Heart left ventricle (tissue), 16 donors: ENCODE measurements around the gene PIF1. TPM values are rescaled to one million over a fixed set of nuclear protein-coding genes. Genes with fewer than 3 reads are reported as not detected.
A peak's percentile ranks its signal among the peaks of the same experiment; 100 is the strongest.

Experiments used
- ATAC-seq, 4 donors: fragments of 200-7000 bp; cut with Tn5 transposase; one replicate each; pipeline ENCODE4 v1.9.1; 2020 to 2022; ENCODE audit warnings: moderate library complexity in 4 of 4, mild to moderate bottlenecking in 3 of 4, moderate number of reproducible peaks in 1 of 4
- DNase-seq, 5 donors: peaks; one replicate each; pipeline ENCODE4 v3.0.0-alpha.2; 2020
- H3K27ac ChIP-seq, 12 donors: fragments of 200-600 bp; sonication (generic) in 4 of 12; one replicate each; pipeline versions ENCODE4 v1.5.0 to v1.8.0; 2016 to 2022; ENCODE audit warnings: mild to moderate bottlenecking in 2 of 12
- H3K27me3 ChIP-seq, 9 donors: fragments of 200-600 bp; sonication (generic) in 2 of 9; one replicate each; pipeline versions ENCODE4 v1.5.1 to v1.8.0; 2016 to 2022; ENCODE audit warnings: mild to moderate bottlenecking in 3 of 9
- H3K36me3 ChIP-seq, 9 donors: fragments of 200-600 bp; sonication (generic) in 2 of 9; one replicate each; pipeline versions ENCODE4 v1.5.0 to v1.8.0; 2018 to 2022; ENCODE audit warnings: mild to moderate bottlenecking in 2 of 9
- H3K4me1 ChIP-seq, 12 donors: fragments of 200-600 bp; sonication (generic) in 4 of 12; one replicate each; pipeline versions ENCODE4 v1.5.0 to v1.8.0; 2016 to 2022; ENCODE audit warnings: mild to moderate bottlenecking in 3 of 12
- H3K4me3 ChIP-seq, 12 donors: fragments of 200-600 bp; sonication (generic) in 4 of 12; one replicate each; pipeline versions ENCODE4 v1.5.0 to v1.8.0; 2017 to 2022; ENCODE audit warnings: mild to moderate bottlenecking in 9 of 12, moderate library complexity in 4 of 12
- H3K9me3 ChIP-seq, 12 donors: fragments of 200-600 bp; sonication (generic) in 4 of 12; one replicate each; pipeline versions ENCODE4 v1.5.0 to v1.8.0; 2016 to 2022; ENCODE audit warnings: mild to moderate bottlenecking in 1 of 12
- POLR2A ChIP-seq, 2 donors: fragments of 450-650 bp; IDR thresholded peaks; one replicate each; pipeline ENCODE4 v1.6.1; 2017; ENCODE audit warnings: antibody characterized with exemption in 2 of 2, mild to moderate bottlenecking in 2 of 2, moderate library complexity in 2 of 2
- WGBS, 4 donors: extraction: QIAGEN DNeasy Blood & Tissue Kit in 2 of 4; methylation state at CpG; one replicate each; pipeline versions ENCODE4 v1.1.5 to v1.1.7; 2013 to 2018; 5-methylcytosine and 5-hydroxymethylcytosine counted together
- intact Hi-C, 10 donors: fragments of 100-400 bp; cut with DNase I; formaldehyde crosslinking; loops; one replicate each; pipeline versions ENCODE4 v1.11.1 to v1.14.2; 2022
- polyA plus RNA-seq, 2 donors: library from polyadenylated mRNA; stranded (reverse); fragments of 200-250 nt; gene quantifications; one replicate each; pipeline ENCODE4 v1.2.3, GENCODE V29; 2013
- total RNA-seq, 9 donors: library from RNA; depleted of rRNA in 2 of 9; stranded (reverse); fragments of >200 nt in 2 of 9; fragmentation: NEBNext Ultra II Directional in 3 of 9; extraction: Animal tissue kit (Norgen Biotek cat#: 25700) in 3 of 9; gene quantifications; one replicate each; pipeline versions ENCODE4 v1.1.0 to v1.2.4, GENCODE V29; 2016 to 2023
- TF ChIP-seq, protein P1 (sequence below), 12 donors: fragments of 200-600 bp; sonication (generic) in 4 of 12; IDR thresholded peaks; one replicate each; pipeline versions ENCODE4 v1.5.0 to v1.8.0; 2018 to 2022; ENCODE audit warnings: antibody characterized with exemption in 12 of 12, mild to moderate bottlenecking in 5 of 12
- donor health status: ischemic (EF 13 %, LVEDD 7.1; RV severe dilation, severe dysfunction).
- donor health status: healthy with polysubstance abuse.
- donor health status: DM: no; HTN: yes; CAD: no.
- donor health status: DM: no; HTN: no; CAD: no.
- donor health status: ischemic (EF 25% LVEDD 6.9; RV normal size, moderate dysfunction).
- donor health status: ischemic (EF 25% LVEDD 5.7; RV mildly dilated, moderate dysfunction).
- donor health status: healthy.
- donor health status: DM: yes; HTN: yes; CAD: no.
- donor health status: ischemic (EF 35%, LVEDD 5.7; RV mildly dilated, moderate dysfunction).
- donor health status: nonischemic (EF 11% LVEDD 7.7; RV severe dilation, severe dysfunction).
- donor health status: DM: yes; HTN: yes; CAD: no.
- donor health status: PGD.
- donor health status: ischemic (EF 29% LVEDD 5.4; RV normal size, mild dysfunction).
- donor health status: nonischemic (EF 23%, LVEDD 6.1; RV moderate dilation, normal function).

The PIF1 gene
- total and polyA plus RNA-seq, 11 donors = 0.23 to 4.6 (median 0.52) TPM; not detected in 2

DNA sequence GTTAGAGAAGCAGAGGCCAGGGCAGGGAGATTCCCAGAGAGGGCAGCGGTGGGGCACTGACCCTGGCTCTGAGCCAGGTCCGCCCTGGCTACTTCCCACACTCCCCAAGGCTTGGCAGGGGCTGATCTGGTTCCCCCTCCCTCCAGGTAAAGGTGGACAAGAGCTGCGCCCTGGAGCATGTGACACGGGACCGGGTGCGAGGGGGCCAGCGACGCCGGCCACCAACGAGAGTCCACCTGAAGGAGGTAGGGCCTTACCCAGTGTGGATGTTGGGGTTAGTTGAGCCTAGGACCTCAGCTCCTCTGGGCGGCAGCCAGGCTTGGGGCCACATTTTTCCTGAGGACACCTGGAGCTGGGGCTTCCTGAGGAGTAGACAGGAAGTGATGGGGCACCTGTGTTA, 35.9 kb upstream of the PIF1 start:
- no peaks in the 10 kb centered on the region for H3K27me3 ChIP-seq
- H3K4me1 ChIP-seq = peaks cover 8 to 81% (median 33%) of the 10 kb centered on the region in 12 donors
- ATAC-seq (no peak), DNase-seq (no peak)
- H3K9me3 ChIP-seq = no peaks in the 10 kb centered on the region
- peaks cover 0 to 98% (median 44%) of the 10 kb centered on the region in 9 donors for H3K36me3 ChIP-seq
- no peak overlapping the region for H3K4me3 ChIP-seq
- TF ChIP-seq POLR2A (IDR thresholded peaks at IDR 0.05) = no peak
- TF ChIP-seq, protein P1, sequence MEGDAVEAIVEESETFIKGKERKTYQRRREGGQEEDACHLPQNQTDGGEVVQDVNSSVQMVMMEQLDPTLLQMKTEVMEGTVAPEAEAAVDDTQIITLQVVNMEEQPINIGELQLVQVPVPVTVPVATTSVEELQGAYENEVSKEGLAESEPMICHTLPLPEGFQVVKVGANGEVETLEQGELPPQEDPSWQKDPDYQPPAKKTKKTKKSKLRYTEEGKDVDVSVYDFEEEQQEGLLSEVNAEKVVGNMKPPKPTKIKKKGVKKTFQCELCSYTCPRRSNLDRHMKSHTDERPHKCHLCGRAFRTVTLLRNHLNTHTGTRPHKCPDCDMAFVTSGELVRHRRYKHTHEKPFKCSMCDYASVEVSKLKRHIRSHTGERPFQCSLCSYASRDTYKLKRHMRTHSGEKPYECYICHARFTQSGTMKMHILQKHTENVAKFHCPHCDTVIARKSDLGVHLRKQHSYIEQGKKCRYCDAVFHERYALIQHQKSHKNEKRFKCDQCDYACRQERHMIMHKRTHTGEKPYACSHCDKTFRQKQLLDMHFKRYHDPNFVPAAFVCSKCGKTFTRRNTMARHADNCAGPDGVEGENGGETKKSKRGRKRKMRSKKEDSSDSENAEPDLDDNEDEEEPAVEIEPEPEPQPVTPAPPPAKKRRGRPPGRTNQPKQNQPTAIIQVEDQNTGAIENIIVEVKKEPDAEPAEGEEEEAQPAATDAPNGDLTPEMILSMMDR (IDR thresholded peaks at IDR 0.05) = no peak
- intact Hi-C loops = no loop called here
- WGBS, 4 donors = 95 to 97% (median 96%) methylated on average over 9 to 11 of the region's 11 CpGs
- no peak overlapping the region for H3K27ac ChIP-seq

DNA sequence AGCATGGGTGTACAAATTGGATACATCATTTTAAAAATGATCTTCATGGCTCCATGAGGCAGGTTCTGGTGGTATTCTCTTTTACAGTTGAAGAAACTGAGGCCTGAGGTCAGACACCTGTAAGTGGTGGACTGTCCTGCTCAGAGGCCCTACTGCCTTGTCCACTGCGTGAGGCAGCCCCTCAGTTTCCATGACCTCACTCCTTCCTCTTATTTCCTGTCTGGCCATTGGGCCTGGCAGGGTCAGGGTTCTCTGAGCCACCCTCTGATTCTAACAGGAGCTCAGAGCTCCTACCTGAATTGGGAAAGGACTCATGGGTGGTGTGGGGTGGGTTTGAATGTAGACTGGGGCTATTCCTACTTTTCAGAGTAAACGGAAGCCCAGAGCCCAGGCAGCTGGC, 33.8 kb upstream of the PIF1 start:
- no peak for TF ChIP-seq POLR2A (IDR thresholded peaks at IDR 0.05)
- TF ChIP-seq, protein P1 (IDR thresholded peaks at IDR 0.05) = no peak
- Histone ChIP-seq H3K27me3 (no peaks in the 10 kb centered on the region), H3K4me1 (peaks cover 18 to 83% (median 45%) of the 10 kb centered on the region in 12 donors), H3K27ac (peak overlapping the region in 5 of 12 donors; percentile 9 to 77 (median 30)), H3K36me3 (peaks cover 0 to 98% (median 43%) of the 10 kb centered on the region in 9 donors), H3K9me3 (no peaks in the 10 kb centered on the region), H3K4me3 (no peak overlapping the region)
- WGBS, 4 donors = 57 to 78% (median 65%) methylated on average over 1 to 2 of the region's 2 CpGs
- DNase-seq = no peak
- ATAC-seq = no peak
- intact Hi-C loops = no loop called here

DNA sequence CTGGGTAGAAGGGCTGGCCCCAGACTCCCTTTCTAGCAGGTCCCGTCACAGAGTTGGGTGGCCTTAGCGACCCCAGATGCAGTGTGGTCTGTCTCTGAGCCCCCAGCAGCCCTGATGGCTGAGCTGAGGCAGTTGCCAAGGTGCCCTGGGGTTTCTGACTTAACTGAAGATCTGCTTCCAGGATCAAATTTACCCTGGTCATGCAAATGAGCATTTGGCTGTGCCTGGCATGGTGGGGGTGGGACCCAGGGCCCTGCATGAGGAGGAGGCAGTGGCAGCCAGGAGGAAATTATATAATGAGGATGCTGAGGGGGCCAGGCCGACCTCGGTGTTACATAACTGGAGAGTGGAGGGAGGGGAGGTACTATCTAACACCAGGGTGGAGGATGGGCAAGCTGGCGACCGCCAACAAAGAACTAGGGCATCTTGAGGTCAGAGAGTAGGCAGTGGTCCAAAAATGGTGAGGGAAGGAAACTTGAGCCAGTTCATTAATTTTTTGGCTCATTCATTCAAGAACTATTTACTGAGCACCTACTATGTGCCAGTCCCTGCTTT, 32.7 kb upstream of the PIF1 start:
- no peaks in the 10 kb centered on the region for H3K9me3 ChIP-seq
- H3K4me1 ChIP-seq = peaks cover 18 to 91% (median 54%) of the 10 kb centered on the region in 12 donors
- TF ChIP-seq POLR2A (IDR thresholded peaks at IDR 0.05) = no peak
- TF ChIP-seq, protein P1 (IDR thresholded peaks at IDR 0.05) = no peak
- H3K4me3 ChIP-seq = no peak overlapping the region
- H3K27me3 ChIP-seq = no peaks in the 10 kb centered on the region
- DNase-seq (no peak), ATAC-seq (no peak)
- intact Hi-C loops = no loop called here
- 37 to 48% (median 44%) methylated on average over 6 of the region's 6 CpGs for WGBS, 4 donors
- H3K27ac ChIP-seq = peak overlapping the region in 9 of 12 donors; percentile 50 to 83 (median 74)
- H3K36me3 ChIP-seq = peaks cover 0 to 100% (median 46%) of the 10 kb centered on the region in 9 donors

DNA sequence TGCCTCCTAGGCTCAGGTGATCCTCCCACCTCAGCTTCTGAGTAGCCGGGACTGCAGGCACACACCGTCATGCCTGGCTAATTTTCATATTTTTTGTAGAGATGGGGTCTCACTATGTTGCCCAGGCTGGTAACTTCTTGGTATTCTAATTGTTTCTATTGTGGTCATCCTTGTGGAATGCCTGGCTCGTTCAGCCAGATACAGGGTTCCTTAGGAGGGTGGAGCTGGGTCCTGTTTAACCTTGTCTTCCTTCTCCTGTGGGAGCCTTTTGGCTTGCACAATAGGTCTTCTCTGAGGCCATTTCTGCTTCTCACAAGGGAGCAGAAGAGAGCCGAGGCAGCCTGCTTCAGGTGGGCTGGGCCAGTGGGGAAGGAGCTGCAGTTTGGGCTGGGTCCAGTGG, 32.0 kb upstream of the PIF1 start:
- H3K4me1 ChIP-seq = peaks cover 18 to 95% (median 54%) of the 10 kb centered on the region in 12 donors

More for the DNA sequence above, 32.0 kb upstream of the PIF1 start:
- TF ChIP-seq, protein P1 (IDR thresholded peaks at IDR 0.05) = no peak
- no peak for TF ChIP-seq POLR2A (IDR thresholded peaks at IDR 0.05)
- Histone ChIP-seq H3K36me3 (peaks cover 0 to 100% (median 46%) of the 10 kb centered on the region in 9 donors), H3K9me3 (no peaks in the 10 kb centered on the region), H3K27ac (peak overlapping the region; percentile 8 to 83 (median 71)), H3K27me3 (no peaks in the 10 kb centered on the region), H3K4me3 (no peak overlapping the region)
- ATAC-seq (peak in 3 of 4 donors; percentile 7 to 19 (median 13)), DNase-seq (no peak)
- WGBS, 4 donors = 58 to 80% (median 63%) methylated on average over 3 to 4 of the region's 4 CpGs
- intact Hi-C loops = no loop called here
